Measurements from ENCODE around the gene EXOC3.
"Not testable (repeated sequence)": the region's sequence is repeated elsewhere in the genome, so short reads cannot be mapped to it uniquely, and the experiment has no call there.

Gene EXOC3

GRCh38 chr5:442335-443238, at the start of gene EXOC3:
EXOC3 (plus strand) TSS chr5:443176; CDS start chr5:446206, 3,030 bp downstream.
- peak; percentile 87 for DNase-seq (ENCODE audit: low spot score)

GRCh38 chr5:393846-394275, 49.1 kb upstream of the EXOC3 start:
- peak; percentile 50 for DNase-seq (ENCODE audit: low spot score)

GRCh38 chr5:394671-395155, 48.3 kb upstream of the EXOC3 start:
- DNase-seq (ENCODE audit: low spot score): peak; percentile 48

- DNase-seq (ENCODE audit: low spot score): peak; percentile 44
Observed at GRCh38 chr5:395156-395920, 47.6 kb upstream of the EXOC3 start.

GRCh38 chr5:395921-396530, 47.0 kb upstream of the EXOC3 start:
- peak; percentile 45 for DNase-seq (ENCODE audit: low spot score)

- DNase-seq (ENCODE audit: low spot score): peak; percentile 42
Observed at GRCh38 chr5:396531-396961, 46.4 kb upstream of the EXOC3 start.

- not testable (repeated sequence) for DNase-seq (ENCODE audit: low spot score)
Observed at GRCh38 chr5:398141-398474, 44.9 kb upstream of the EXOC3 start.

GRCh38 chr5:398475-399295, 44.3 kb upstream of the EXOC3 start:
- DNase-seq (ENCODE audit: low spot score): peak; percentile 44

GRCh38 chr5:399296-400281, 43.4 kb upstream of the EXOC3 start:
- DNase-seq (ENCODE audit: low spot score): peak; percentile 83

- DNase-seq (ENCODE audit: low spot score): no peak
Observed at GRCh38 chr5:400282-401145, 42.5 kb upstream of the EXOC3 start.

GRCh38 chr5:401146-402034, 41.6 kb upstream of the EXOC3 start:
- peak; percentile 34 for DNase-seq (ENCODE audit: low spot score)

GRCh38 chr5:402219-402614, 40.8 kb upstream of the EXOC3 start:
- not testable (repeated sequence) for DNase-seq (ENCODE audit: low spot score)

- DNase-seq (ENCODE audit: low spot score): no peak
Observed at GRCh38 chr5:402615-403359, 40.2 kb upstream of the EXOC3 start.

GRCh38 chr5:403995-404394, 39.0 kb upstream of the EXOC3 start:
- DNase-seq (ENCODE audit: low spot score): no peak

GRCh38 chr5:404666-405241, 38.2 kb upstream of the EXOC3 start:
- DNase-seq (ENCODE audit: low spot score): no peak

GRCh38 chr5:405421-405820, 37.6 kb upstream of the EXOC3 start:
- peak; percentile 31 for DNase-seq (ENCODE audit: low spot score)

GRCh38 chr5:406041-406440, 36.9 kb upstream of the EXOC3 start:
- peak; percentile 41 for DNase-seq (ENCODE audit: low spot score)

All from ecto neural progenitor cell (in vitro differentiated cells).